NCI-H1105 treated with DMSO at 0.1 percent for 48 hours (cell line): Measurements from ENCODE around the gene RPS26.
"Not testable (repeated sequence)": the region's sequence is repeated elsewhere in the genome, so short reads cannot be mapped to it uniquely, and the experiment has no call there.

Source experiments
- DNase-seq: peaks from one replicate; lab custom pipeline; 2025; lab: John Stamatoyannopoulos, UW

Gene RPS26

DNA sequence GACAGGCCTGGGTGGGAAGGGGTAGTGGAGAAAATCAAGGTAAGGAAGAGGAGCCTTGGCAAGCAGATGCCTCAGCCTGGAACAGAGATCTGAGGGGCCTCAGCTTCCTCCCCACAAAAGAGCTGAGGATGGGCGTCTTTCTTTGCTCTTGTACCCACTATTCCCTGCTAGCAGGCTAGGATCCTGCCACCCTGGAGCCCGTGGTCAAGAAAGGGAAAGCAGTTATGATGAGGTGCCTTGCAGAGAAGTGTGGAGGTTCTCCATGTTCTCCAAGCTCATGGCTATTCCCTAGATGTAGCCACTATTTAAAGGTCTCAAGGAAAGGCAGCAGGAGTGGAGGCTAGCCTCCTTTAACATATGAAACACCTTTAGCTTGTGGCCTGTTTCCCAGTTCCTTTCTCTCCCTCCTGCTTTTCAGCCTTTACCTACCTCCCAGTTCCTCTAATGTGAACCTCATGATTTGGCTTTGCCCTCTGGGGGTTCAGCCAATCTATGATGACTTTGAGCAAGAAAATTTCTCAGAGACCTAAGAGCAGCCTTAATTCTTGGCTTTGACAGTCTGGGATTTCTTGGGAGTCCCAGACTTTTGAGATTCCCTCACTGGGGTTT lies 19.7 kb upstream of the RPS26 start:
- DNase-seq = no peak

DNA sequence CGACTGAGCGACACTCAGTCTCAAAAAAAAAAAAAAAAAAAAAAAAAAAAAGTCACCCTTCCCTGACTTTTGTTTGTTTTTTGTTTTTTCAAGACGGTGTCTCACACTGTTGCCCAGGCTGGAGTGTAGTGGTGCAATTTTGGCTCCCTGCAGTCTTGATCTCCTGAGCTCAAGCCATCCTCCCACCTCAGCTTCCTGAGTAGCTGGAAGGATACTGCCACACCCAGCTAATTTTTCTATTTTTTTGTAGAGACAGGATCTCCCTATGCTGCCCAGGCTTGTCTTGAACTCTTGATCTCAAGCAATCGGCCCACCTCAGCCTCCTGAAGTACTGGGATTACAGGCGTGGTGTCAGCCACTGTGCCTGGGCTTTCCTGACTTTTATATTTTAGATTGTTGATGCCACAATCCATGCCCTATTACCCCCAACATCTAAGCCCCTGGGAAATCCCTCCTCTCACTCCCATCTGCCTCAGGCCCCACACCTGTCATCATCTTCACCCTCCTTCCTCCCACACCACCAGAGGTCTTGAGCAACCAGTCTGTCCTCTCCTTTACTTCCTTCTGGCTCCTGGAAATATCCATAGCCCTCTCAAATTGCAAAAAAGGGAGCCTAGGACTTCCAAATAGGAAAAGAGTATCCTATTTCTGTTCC lies 13.1 kb upstream of the RPS26 start:
- DNase-seq = no peak

DNA sequence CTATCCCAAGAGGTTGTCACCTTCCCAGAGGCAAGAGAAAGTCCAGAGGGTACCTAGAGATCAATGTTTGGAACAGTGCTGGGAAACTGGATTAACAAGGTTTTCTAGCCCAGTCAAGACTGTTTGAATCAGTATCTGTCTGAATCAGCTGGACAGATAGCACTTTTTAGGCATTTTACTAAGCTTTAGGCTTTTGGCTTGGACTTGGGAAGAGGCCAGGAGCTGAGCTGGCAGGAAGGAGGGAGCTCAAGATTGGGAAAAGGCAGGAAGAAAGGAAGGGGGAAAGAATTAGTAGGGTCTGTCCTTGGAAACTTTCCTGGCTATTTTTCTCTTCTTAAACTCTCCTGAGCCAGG lies 12.6 kb upstream of the RPS26 start:
- no peak for DNase-seq

- peak; percentile 4 for DNase-seq
These were observed 11.9 kb upstream of the RPS26 start for GRCh38 chr12:56029666-56030293.

GRCh38 chr12:56031987-56032386 lies 9.7 kb upstream of the RPS26 start:
- DNase-seq = no peak

DNA sequence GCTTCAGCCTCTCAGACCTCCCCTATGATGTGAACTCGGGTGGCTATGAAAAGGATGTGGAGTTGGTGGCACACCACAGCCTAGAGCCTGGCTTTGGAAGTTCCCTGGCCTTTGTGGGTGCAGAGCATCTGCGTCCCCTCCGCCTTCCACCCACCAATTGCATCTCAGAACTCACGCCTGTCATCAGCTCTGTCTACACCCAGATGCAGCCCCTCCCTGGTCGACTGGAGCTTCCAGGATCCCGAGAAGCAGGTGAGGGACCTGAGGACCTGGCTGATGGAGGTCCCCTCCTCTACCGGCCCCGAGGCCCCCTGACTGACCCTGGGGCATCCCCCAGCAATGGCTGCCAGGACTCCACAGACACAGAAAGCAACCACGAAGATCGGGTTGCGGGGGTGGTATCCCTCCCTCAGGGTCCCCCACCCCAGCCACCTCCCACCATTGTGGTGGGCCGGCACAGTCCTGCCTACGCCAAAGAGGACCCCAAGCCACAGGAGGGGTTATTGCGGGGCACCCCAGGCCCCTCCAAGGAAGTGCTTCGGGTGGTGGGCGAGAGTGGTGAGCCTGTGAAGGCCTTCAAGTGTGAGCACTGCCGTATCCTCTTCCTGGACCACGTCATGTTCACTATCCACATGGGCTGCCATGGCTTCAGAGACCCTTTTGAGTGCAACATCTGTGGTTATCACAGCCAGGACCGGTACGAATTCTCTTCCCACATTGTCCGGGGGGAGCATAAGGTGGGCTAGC lies 7.0 kb upstream of the RPS26 start:
- no peak for DNase-seq

GRCh38 chr12:56037161-56037560 lies 4.6 kb upstream of the RPS26 start:
- no peak for DNase-seq

- DNase-seq = no peak
These were observed 3.6 kb upstream of the RPS26 start for GRCh38 chr12:56038022-56038655.

DNA sequence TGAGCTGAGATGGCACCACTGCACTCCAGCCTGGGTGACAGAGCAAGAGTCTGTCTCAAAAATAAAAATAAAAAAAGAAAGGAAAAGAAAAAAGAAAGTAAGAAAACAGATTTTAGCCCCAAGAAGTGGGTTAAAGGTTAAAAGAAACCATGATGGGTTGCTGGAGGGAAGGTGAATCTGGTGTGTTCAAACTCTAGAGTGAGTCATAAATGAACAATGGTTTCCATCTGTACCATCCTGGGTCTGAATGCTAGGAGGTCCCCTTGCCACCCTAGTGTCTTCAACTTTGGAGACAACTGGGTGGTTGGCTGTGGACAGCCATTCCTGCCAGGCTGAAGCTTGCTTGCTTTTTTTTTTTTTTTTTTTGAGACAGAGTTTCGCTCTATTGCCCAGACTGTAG lies 1.6 kb upstream of the RPS26 start:
- DNase-seq = no peak

GRCh38 chr12:56040963-56041551 lies 661 bp upstream of the RPS26 start:
- no peak for DNase-seq

DNA sequence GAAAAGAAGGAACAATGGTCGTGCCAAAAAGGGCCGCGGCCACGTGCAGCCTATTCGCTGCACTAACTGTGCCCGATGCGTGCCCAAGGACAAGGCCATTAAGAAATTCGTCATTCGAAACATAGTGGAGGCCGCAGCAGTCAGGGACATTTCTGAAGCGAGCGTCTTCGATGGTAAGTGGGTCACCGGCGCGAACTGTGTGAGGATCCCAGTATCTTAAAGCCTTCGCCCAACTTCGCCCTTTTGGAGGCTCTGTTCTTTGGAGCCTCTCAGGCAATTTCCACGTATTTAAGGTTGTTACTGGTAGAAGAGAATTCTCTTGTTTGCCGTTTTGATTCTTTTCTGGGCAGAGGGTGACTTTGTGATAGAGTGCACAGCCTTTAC lies 704 bp downstream of the RPS26 start:
- not testable (repeated sequence) for DNase-seq

GRCh38 chr12:56042843-56043242 lies 1.1 kb downstream of the RPS26 start:
- no peak for DNase-seq

DNA sequence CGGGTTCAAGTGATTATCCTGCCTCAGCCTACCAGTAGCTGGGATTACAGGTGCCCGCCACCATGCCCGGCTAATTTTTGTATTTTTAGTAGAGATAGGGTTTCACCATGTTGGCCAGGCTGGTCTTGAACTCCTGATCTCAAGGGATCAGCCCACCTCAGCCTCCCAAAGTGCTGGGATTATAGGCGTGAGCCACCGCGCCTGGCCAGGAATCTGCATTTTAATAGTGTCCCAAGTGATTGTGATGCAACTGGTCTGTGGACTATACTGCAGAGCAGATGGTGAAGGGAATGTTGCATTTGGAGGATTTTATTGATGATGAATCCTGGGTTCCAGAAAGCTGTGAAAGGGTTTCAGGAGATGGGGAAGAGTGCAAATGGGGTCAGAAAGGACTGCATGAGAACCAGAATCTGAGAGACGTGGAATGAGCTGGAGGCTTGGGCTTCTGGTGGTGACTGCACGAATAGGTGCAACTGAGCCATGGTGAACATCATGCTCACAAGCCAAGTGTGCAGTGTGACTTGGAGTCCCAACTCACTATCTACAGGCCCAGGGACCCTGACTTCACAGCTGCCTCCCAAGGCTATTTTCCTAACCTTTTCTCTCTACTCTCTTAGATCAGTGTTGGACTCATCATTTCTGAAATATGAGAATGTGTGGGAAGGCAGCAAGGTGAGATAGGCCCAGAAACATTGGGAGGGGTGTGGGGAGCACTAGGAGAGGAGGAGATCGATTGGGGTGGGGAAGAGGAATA lies 4.5 kb downstream of the RPS26 start:
- no peak for DNase-seq

DNA sequence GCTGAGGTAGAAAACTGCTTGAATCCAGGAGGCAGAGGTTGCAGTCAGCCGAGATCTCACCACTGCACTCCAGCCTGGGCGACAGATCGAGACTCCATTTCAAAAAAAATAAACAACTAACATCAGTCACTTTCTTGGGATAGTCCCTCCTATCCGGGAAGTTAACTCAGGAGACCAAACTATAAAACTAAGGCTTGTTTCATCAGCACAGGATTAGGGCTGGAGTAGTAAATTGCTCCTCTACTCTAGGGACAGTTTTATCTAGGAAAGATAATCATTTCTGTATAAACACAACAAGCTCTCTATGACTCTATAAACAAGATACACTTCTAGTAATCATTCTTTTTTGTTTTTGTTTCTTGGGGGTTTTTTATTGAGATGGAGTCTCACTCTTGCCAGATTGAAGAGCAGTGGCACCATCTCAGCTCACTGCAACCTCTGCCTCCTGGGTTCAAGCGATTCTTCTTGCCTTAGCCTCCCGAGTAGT lies 11.7 kb downstream of the RPS26 start:
- no peak for DNase-seq

GRCh38 chr12:56059964-56060363 lies 18.2 kb downstream of the RPS26 start:
- not testable (repeated sequence) for DNase-seq

DNA sequence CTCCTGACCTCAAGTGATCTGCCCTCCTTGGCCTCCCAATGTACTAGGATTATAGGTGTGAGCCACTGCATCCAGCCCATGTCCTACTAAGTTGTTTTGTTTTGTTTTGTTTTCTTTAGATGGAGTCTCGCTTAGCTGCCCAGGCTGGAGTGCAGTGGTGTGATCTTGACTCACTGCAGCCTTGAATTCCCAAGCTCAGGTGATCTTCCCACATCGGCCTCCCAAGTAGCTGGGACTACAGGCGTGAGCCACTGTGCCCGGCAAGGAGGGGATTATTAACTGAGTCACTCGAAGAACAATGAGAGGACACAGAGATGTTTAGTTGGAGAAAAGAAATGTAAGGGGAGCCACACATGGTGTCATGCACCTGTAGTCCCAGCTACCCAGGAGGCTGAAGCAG lies 20.3 kb downstream of the RPS26 start:
- no peak for DNase-seq

GRCh38 chr12:56062996-56063395 lies 21.3 kb downstream of the RPS26 start:
- no peak for DNase-seq

- DNase-seq = no peak
These were observed 29.9 kb downstream of the RPS26 start for GRCh38 chr12:56071648-56072047.

DNA sequence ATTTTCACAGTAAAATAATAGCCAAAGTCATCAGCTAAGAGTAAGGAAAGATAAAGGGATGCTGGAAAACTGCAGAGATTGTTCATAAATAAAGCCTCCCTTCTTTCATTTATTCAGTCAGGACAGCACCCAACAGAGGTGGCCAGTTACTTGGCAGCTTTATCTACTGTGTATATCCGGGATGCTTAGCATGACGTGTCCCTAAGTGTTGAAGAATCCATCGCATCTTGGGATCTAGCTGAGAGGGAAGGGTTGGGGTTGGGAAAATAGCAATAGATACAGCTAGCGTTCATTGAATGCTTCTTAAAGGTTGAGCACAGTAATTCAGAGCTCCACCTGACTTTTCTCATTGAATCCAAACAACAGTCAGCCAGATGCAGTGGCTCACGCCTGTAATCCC lies 32.7 kb downstream of the RPS26 start:
- DNase-seq = no peak

DNA sequence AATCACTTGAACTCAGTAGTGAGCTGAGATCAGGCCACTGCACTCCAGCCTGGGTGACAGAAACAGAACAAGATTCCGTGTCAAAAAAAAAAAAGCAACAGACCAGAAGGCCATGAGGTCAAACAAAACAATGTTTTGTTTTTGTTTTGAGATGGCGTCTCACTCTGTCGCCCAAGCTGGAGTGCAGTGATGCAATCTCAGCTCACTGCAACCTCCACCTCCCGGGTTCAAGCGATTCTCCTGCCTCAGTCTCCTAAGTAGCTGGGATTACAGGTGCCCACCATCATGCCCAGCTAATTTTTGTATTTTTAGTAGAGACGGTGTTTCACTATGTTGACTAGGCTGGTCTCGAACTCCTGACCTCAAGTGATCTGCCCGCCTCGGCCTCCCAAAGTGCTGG lies 36.2 kb downstream of the RPS26 start:
- not testable (repeated sequence) for DNase-seq

DNA sequence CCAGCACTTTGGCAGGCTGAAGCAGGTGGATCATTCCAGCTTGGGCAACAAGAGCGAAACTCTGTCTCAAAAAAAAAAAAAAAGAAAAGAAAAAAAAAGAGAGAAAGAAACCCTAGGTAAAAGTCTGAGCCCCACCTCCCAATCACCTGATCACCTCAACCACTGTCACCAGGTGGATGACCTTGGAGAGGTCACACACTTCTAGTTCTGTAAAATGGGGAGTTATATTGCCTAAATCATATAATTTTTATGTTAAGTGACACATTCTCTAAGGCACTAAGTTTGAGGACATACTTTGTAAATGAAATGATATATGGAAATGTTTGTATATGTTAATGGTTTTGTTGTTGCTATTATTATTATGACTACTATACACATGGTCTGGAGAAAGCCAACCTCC lies 36.7 kb downstream of the RPS26 start:
- DNase-seq = no peak
